ENCODE measurements around the gene MAP2K7. TPM values are rescaled to one million over a fixed set of nuclear protein-coding genes. Genes with fewer than 3 reads are reported as not detected.

MAP2K7 gene
- total RNA-seq, 2 donors from 2014 or later: 26.3 to 38.3 TPM

GRCh38 chr19:7883105-7883504 lies 20.6 kb upstream of the MAP2K7 start:
- intact Hi-C loops (cut with DNase I): no loop called here

GRCh38 chr19:7883796-7884570 lies 19.7 kb upstream of the MAP2K7 start:
- H3K9me3 ChIP-seq: no peaks in the 10 kb centered on the region
- no peak overlapping the region for H3K27ac ChIP-seq
- no peak overlapping the region for H3K9ac ChIP-seq (ENCODE audit: low read depth in 2 of 2, low read length in 2 of 2)
- no peak for TF ChIP-seq CTCF (IDR thresholded peaks at IDR 0.05)
- no peak overlapping the region for H3K4me3 ChIP-seq
- peaks cover 5% of the 10 kb centered on the region for H3K27me3 ChIP-seq
- intact Hi-C loops (cut with DNase I): no loop called here
- DNase-seq: no peak
- H3K4me1 ChIP-seq: peaks cover 8% of the 10 kb centered on the region
- H3K36me3 ChIP-seq: no peaks in the 10 kb centered on the region

More at GRCh38 chr19:7883105-7883504, 20.6 kb upstream of the MAP2K7 start:
- H3K27me3 ChIP-seq: no peaks in the 10 kb centered on the region
- no peak overlapping the region for H3K4me3 ChIP-seq
- no peaks in the 10 kb centered on the region for H3K9me3 ChIP-seq
- H3K36me3 ChIP-seq: no peaks in the 10 kb centered on the region
- H3K9ac ChIP-seq (ENCODE audit: low read depth in 2 of 2, low read length in 2 of 2): no peak overlapping the region
- no peak overlapping the region for H3K27ac ChIP-seq
- H3K4me1 ChIP-seq: peaks cover 5% of the 10 kb centered on the region
- DNase-seq: no peak
- no peak for TF ChIP-seq CTCF (IDR thresholded peaks at IDR 0.05)

GRCh38 chr19:7885818-7886217 lies 17.9 kb upstream of the MAP2K7 start:
- no peak overlapping the region for H3K4me3 ChIP-seq
- H3K27ac ChIP-seq: no peak overlapping the region
- no peaks in the 10 kb centered on the region for H3K9me3 ChIP-seq
- H3K27me3 ChIP-seq: peaks cover 5% of the 10 kb centered on the region
- no peak for DNase-seq
- no peak overlapping the region for H3K9ac ChIP-seq (ENCODE audit: low read depth in 2 of 2, low read length in 2 of 2)
- intact Hi-C loops (cut with DNase I): no loop called here
- no peaks in the 10 kb centered on the region for H3K36me3 ChIP-seq
- no peak for TF ChIP-seq CTCF (IDR thresholded peaks at IDR 0.05)
- peaks cover 8% of the 10 kb centered on the region for H3K4me1 ChIP-seq

GRCh38 chr19:7887408-7888144 lies 16.1 kb upstream of the MAP2K7 start:
- H3K36me3 ChIP-seq: no peaks in the 10 kb centered on the region
- H3K9ac ChIP-seq (ENCODE audit: low read depth in 2 of 2, low read length in 2 of 2): no peak overlapping the region
- no peaks in the 10 kb centered on the region for H3K9me3 ChIP-seq
- H3K4me3 ChIP-seq: no peak overlapping the region
- no peak for DNase-seq
- peaks cover 5% of the 10 kb centered on the region for H3K27me3 ChIP-seq
- TF ChIP-seq CTCF (IDR thresholded peaks at IDR 0.05): no peak
- no peak overlapping the region for H3K27ac ChIP-seq
- intact Hi-C loops (cut with DNase I): no loop called here
- peaks cover 8% of the 10 kb centered on the region for H3K4me1 ChIP-seq

- H3K27ac ChIP-seq: no peak within 1 kb of the TSS
- H3K4me3 ChIP-seq: peak within 1 kb of the TSS; percentile 53
- DNase-seq: peak; percentile 77
- peaks cover 8% of the 10 kb centered on the region for H3K4me1 ChIP-seq
- no peak for TF ChIP-seq CTCF (IDR thresholded peaks at IDR 0.05)
- H3K9ac ChIP-seq (ENCODE audit: low read depth in 2 of 2, low read length in 2 of 2): peak within 1 kb of the TSS; percentile 34 to 58
- intact Hi-C loops (cut with DNase I): no loop called here
- H3K36me3 ChIP-seq: no peaks in the 10 kb centered on the region
- H3K27me3 ChIP-seq: peaks cover 5% of the 10 kb centered on the region
- H3K9me3 ChIP-seq: no peaks in the 10 kb centered on the region
These were observed 15.4 kb upstream of the MAP2K7 start, which contains the start of gene LRRC8E for GRCh38 chr19:7888145-7888825. LRRC8E (plus strand) TSS chr19:7888510; CDS start chr19:7895604, 7,094 bp downstream.

Measured in colonic mucosa (tissue), 4 donors.